OCI-LY3 (cell line): ENCODE data around the gene HDAC4.

Experiments
- EZH2phosphoT487 ChIP-seq: fragments of 200-600 bp; shearing (Covaris generic); IDR thresholded peaks from 2 replicates; pipeline ENCODE4 v1.6.1; 2018; ENCODE audit warnings: antibody characterized with exemption, mixed run types, low read depth
- TF ChIP-seq, protein P1 (sequence below): fragments of 200-600, 300-600 bp; sonication (generic); IDR thresholded peaks from 2 replicates; pipeline ENCODE4 v1.5.1; 2014; ENCODE audit warnings: antibody characterized with exemption, low read length, low read depth

DNA sequence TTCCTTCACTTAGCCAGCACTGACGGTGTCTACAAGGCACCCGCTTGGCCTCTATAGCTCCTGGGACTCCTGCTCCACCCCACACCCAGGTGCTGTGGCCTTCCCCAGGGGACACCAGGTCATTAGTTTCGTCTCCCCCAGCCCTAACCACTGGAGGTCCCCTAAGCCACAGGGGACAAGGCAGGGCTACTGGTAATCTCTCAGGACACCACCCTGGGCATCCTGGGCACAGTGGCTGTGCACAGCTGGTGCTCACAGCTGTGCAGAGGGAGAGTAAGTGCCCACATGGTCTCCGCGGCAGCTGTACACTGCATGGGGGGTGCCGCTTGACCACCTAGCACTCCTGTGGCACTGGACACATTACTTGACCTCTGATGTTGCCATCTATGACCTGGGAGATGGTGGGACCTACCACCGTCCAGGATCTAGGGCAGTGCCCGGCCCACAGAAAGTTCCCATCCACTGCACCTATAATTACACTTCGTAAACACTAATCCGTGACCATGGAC is 134.0 kb downstream of the HDAC4 start:
- TF ChIP-seq, protein P1, sequence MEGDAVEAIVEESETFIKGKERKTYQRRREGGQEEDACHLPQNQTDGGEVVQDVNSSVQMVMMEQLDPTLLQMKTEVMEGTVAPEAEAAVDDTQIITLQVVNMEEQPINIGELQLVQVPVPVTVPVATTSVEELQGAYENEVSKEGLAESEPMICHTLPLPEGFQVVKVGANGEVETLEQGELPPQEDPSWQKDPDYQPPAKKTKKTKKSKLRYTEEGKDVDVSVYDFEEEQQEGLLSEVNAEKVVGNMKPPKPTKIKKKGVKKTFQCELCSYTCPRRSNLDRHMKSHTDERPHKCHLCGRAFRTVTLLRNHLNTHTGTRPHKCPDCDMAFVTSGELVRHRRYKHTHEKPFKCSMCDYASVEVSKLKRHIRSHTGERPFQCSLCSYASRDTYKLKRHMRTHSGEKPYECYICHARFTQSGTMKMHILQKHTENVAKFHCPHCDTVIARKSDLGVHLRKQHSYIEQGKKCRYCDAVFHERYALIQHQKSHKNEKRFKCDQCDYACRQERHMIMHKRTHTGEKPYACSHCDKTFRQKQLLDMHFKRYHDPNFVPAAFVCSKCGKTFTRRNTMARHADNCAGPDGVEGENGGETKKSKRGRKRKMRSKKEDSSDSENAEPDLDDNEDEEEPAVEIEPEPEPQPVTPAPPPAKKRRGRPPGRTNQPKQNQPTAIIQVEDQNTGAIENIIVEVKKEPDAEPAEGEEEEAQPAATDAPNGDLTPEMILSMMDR = no peak
- no peak for TF ChIP-seq EZH2phosphoT487
